ENCODE data around the gene TLL2. TPM values are rescaled to one million over a fixed set of nuclear protein-coding genes. Genes with fewer than 3 reads are reported as not detected.

TLL2 gene
- total and polyA plus RNA-seq, 4 donors, result 0.07 to 0.23 (median 0.10) TPM

GRCh38 chr10:96337106-96337505 is 176.6 kb downstream of the TLL2 start:
- TF ChIP-seq CTCF (IDR thresholded peaks at IDR 0.05; ENCODE audit: control extremely low read depth, extremely low read depth), result no peak
- WGBS, 2 donors, result 76 to 77% methylated on average over 2 of the region's 2 CpGs
- DNase-seq (no peak), ATAC-seq (ENCODE audit: insufficient read depth, low FRiP score) (no peak)
- H3K9ac ChIP-seq (ENCODE audit: insufficient read depth in 1 of 2, low read length in 2 of 2), result no peak overlapping the region
- H3K27ac ChIP-seq (ENCODE audit: low read depth in 1 of 2, low read length in 1 of 2), result no peak overlapping the region
- no peaks in the 10 kb centered on the region for H3K9me3 ChIP-seq (ENCODE audit: control insufficient read depth in 4 of 4, insufficient read depth in 3 of 4, low read length in 3 of 4)
- H3K36me3 ChIP-seq (ENCODE audit: control insufficient read depth in 4 of 4, insufficient read depth in 4 of 4, low read length in 4 of 4), result no peaks in the 10 kb centered on the region
- peaks cover 0 to 12% (median 0%) of the 10 kb centered on the region in 3 donors for H3K27me3 ChIP-seq (ENCODE audit: control insufficient read depth in 3 of 3, insufficient read depth in 3 of 3, low read length in 2 of 3)
- no peak overlapping the region for H3K4me3 ChIP-seq
- H3K4me1 ChIP-seq (ENCODE audit: control insufficient read depth in 5 of 5, insufficient read depth in 5 of 5, low read length in 5 of 5), result no peaks in the 10 kb centered on the region

- Histone ChIP-seq H3K36me3 (ENCODE audit: control insufficient read depth in 4 of 4, insufficient read depth in 4 of 4, low read length in 4 of 4) (no peaks in the 10 kb centered on the region), H3K4me3 (no peak overlapping the region), H3K27me3 (ENCODE audit: control insufficient read depth in 3 of 3, insufficient read depth in 3 of 3, low read length in 2 of 3) (peaks cover 0 to 12% (median 2%) of the 10 kb centered on the region in 3 donors), H3K4me1 (ENCODE audit: control insufficient read depth in 5 of 5, insufficient read depth in 5 of 5, low read length in 5 of 5) (no peaks in the 10 kb centered on the region), H3K27ac (ENCODE audit: low read depth in 1 of 2, low read length in 1 of 2) (no peak overlapping the region), H3K9ac (ENCODE audit: insufficient read depth in 1 of 2, low read length in 2 of 2) (no peak overlapping the region), H3K9me3 (ENCODE audit: control insufficient read depth in 4 of 4, insufficient read depth in 3 of 4, low read length in 3 of 4) (no peaks in the 10 kb centered on the region)
- peak; percentile 23 for TF ChIP-seq CTCF (IDR thresholded peaks at IDR 0.05; ENCODE audit: control extremely low read depth, extremely low read depth)
- no peak for ATAC-seq (ENCODE audit: insufficient read depth, low FRiP score)
- DNase-seq, result peak; percentile 26 to 64 (median 55)
- WGBS, 2 donors, result 40 to 43% methylated on average over 5 of the region's 5 CpGs
Measured at GRCh38 chr10:96334616-96335526, 178.9 kb downstream of the TLL2 start.

DNA sequence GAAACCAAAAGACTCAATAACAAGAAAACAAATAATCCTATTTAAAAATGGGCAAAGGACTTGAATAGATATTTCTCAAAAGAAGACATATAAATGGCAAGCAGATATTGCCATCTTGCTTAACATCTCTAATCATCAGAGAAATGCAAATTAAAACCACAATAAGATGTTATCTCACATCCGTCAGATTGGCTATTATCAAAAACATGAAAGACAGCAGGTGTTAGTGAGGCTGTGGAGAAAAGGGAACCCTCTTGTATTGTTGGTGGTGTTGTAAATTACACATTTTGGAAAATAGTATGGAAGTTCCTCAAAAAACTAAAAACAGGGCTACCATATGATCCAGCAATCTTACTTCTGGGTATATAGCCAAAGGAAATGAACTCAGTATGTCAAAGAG is 180.6 kb downstream of the TLL2 start:
- Histone ChIP-seq H3K4me1 (ENCODE audit: control insufficient read depth in 5 of 5, insufficient read depth in 5 of 5, low read length in 5 of 5) (no peaks in the 10 kb centered on the region), H3K9ac (ENCODE audit: insufficient read depth in 1 of 2, low read length in 2 of 2) (no peak overlapping the region), H3K36me3 (ENCODE audit: control insufficient read depth in 4 of 4, insufficient read depth in 4 of 4, low read length in 4 of 4) (no peaks in the 10 kb centered on the region), H3K27me3 (ENCODE audit: control insufficient read depth in 3 of 3, insufficient read depth in 3 of 3, low read length in 2 of 3) (peaks cover 0 to 7% (median 2%) of the 10 kb centered on the region in 3 donors), H3K9me3 (ENCODE audit: control insufficient read depth in 4 of 4, insufficient read depth in 3 of 4, low read length in 3 of 4) (no peaks in the 10 kb centered on the region), H3K27ac (ENCODE audit: low read depth in 1 of 2, low read length in 1 of 2) (no peak overlapping the region), H3K4me3 (no peak overlapping the region)
- ATAC-seq (ENCODE audit: insufficient read depth, low FRiP score), result no peak
- 32 to 63% methylated on average over 1 of the region's 1 CpG for WGBS, 2 donors
- no peak for TF ChIP-seq CTCF (IDR thresholded peaks at IDR 0.05; ENCODE audit: control extremely low read depth, extremely low read depth)
- DNase-seq, result no peak

Measured in lung (tissue), 12 donors.